Measurements from ENCODE around the gene MAP4. TPM values are rescaled to one million over a fixed set of nuclear protein-coding genes. Genes with fewer than 3 reads are reported as not detected.

Gene MAP4
- total RNA-seq, 3 donors from 2014 or later (not counting 1 experiment from before 2014, with no cell fraction given), result 74.5 to 97.1 (median 88.9) TPM

DNA sequence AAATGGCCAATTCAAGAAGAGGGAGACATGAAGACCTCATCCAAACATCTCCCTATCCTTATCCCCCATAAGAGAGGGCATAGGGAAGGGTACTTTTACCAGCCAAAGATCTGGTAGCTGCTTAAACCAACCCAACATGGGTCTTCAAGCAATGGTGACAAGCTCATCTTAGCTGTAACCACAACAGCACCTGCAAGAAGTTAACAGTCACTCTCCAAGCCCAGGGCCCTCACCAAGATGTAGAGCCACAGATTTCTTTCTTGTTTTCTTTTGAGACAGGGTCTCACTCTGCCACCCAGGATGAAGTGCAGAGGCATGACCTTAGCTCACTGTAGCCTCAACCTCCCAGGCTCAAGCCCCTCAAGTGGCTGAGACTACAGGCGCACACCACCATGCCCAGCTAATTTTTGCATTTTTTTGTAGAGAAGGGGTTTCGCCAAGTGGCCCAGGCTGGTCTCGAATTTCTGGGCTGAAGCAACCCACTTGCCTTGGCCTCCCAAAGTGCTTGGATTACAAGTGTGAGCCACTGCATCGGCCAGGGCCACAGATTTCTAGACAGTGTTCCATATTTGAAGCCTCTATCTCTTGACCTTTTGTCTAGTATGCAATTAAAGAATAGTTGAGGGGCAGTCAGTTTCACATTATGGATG lies 156.1 kb downstream of the MAP4 start:
- no peak overlapping the region for H3K4me3 ChIP-seq (ENCODE audit: low read length)
- peaks cover 18% of the 10 kb centered on the region for H3K36me3 ChIP-seq (ENCODE audit: control insufficient read depth, insufficient read depth, low read length)
- Mint-ChIP-seq H3K4me3 (no peak overlapping the region), H3K9me3 (no peaks in the 10 kb centered on the region), H3K27me3 (ENCODE audit: low read depth in 2 of 2) (no peaks in the 10 kb centered on the region), H3K27ac (no peak overlapping the region), H3K4me1 (no peaks in the 10 kb centered on the region), H3K36me3 (no peaks in the 10 kb centered on the region)
- no peaks in the 10 kb centered on the region for H3K9me3 ChIP-seq (ENCODE audit: control insufficient read depth, insufficient read depth, low read length)
- no peak for ATAC-seq
- no peak for DNase-seq
- H3K4me1 ChIP-seq (ENCODE audit: control insufficient read depth, insufficient read depth, low read length), result no peaks in the 10 kb centered on the region
- H3K27me3 ChIP-seq (ENCODE audit: control insufficient read depth, insufficient read depth, low read length), result no peaks in the 10 kb centered on the region
- intact Hi-C loops (cut with micrococcal nuclease), result no loop called here
- TF ChIP-seq, protein P1, sequence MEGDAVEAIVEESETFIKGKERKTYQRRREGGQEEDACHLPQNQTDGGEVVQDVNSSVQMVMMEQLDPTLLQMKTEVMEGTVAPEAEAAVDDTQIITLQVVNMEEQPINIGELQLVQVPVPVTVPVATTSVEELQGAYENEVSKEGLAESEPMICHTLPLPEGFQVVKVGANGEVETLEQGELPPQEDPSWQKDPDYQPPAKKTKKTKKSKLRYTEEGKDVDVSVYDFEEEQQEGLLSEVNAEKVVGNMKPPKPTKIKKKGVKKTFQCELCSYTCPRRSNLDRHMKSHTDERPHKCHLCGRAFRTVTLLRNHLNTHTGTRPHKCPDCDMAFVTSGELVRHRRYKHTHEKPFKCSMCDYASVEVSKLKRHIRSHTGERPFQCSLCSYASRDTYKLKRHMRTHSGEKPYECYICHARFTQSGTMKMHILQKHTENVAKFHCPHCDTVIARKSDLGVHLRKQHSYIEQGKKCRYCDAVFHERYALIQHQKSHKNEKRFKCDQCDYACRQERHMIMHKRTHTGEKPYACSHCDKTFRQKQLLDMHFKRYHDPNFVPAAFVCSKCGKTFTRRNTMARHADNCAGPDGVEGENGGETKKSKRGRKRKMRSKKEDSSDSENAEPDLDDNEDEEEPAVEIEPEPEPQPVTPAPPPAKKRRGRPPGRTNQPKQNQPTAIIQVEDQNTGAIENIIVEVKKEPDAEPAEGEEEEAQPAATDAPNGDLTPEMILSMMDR (IDR thresholded peaks at IDR 0.05), result no peak
- WGBS (ENCODE audit: insufficient coverage), result 95% methylated on average over 4 of the region's 4 CpGs
- no peak overlapping the region for H3K27ac ChIP-seq (ENCODE audit: low read length)

DNA sequence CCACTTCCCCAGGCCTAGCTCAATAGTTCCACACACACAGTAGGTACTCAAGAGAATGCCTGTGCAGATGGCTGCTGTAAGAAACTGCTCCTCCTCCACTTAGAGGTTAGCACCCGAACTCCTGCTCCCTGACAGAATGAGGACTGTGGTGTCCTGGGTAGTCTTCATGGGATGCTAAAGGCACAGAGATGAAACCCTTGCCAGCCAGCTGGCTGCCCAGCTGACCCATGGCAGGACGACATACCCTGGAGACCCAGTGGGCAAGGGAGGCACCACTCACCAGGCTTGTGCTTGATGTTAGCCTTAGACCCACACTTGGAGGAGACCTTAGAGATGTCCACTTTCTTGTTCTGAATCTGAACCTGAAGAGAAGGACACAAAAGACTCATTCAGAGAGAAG lies 159.1 kb downstream of the MAP4 start:
- Histone ChIP-seq H3K36me3 (ENCODE audit: control insufficient read depth, insufficient read depth, low read length) (peaks cover 25% of the 10 kb centered on the region), H3K4me1 (ENCODE audit: control insufficient read depth, insufficient read depth, low read length) (no peaks in the 10 kb centered on the region), H3K4me3 (ENCODE audit: low read length) (no peak overlapping the region), H3K9me3 (ENCODE audit: control insufficient read depth, insufficient read depth, low read length) (no peaks in the 10 kb centered on the region), H3K27me3 (ENCODE audit: control insufficient read depth, insufficient read depth, low read length) (no peaks in the 10 kb centered on the region), H3K27ac (ENCODE audit: low read length) (no peak overlapping the region)
- Mint-ChIP-seq H3K4me1 (no peaks in the 10 kb centered on the region), H3K36me3 (no peaks in the 10 kb centered on the region), H3K9me3 (no peaks in the 10 kb centered on the region), H3K4me3 (no peak overlapping the region), H3K27ac (no peak overlapping the region), H3K27me3 (ENCODE audit: low read depth in 2 of 2) (no peaks in the 10 kb centered on the region)
- ATAC-seq (no peak), DNase-seq (no peak)
- TF ChIP-seq, protein P1 (IDR thresholded peaks at IDR 0.05), result no peak
- 96% methylated on average over 2 of the region's 2 CpGs for WGBS (ENCODE audit: insufficient coverage)
- intact Hi-C loops (cut with micrococcal nuclease), result no loop called here

DNA sequence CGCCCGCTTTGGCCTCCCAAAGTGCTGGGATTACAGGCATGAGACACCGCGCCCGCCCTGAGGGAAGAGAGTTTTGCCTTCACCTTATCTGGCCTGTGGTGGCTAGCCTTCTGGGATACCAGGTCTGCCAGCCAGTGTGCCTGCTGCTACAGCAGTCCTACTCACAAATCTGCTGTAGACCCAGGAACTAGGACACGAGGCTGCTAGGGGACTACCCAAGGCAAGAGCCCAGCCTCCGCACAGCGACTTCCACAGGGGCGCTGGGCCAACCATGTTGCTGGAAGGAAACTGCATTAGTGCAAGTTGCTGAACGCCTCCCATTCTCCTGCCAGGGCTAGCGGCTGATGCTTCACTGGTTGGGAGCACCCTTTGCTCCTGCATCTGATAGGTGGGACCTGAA lies 159.5 kb downstream of the MAP4 start:
- Mint-ChIP-seq H3K36me3 (no peaks in the 10 kb centered on the region), H3K9me3 (no peaks in the 10 kb centered on the region), H3K4me3 (no peak overlapping the region), H3K4me1 (no peaks in the 10 kb centered on the region), H3K27me3 (ENCODE audit: low read depth in 2 of 2) (no peaks in the 10 kb centered on the region), H3K27ac (no peak overlapping the region)
- no peak for ATAC-seq
- Histone ChIP-seq H3K4me1 (ENCODE audit: control insufficient read depth, insufficient read depth, low read length) (no peaks in the 10 kb centered on the region), H3K27me3 (ENCODE audit: control insufficient read depth, insufficient read depth, low read length) (no peaks in the 10 kb centered on the region), H3K36me3 (ENCODE audit: control insufficient read depth, insufficient read depth, low read length) (peaks cover 30% of the 10 kb centered on the region), H3K9me3 (ENCODE audit: control insufficient read depth, insufficient read depth, low read length) (no peaks in the 10 kb centered on the region), H3K27ac (ENCODE audit: low read length) (no peak overlapping the region), H3K4me3 (ENCODE audit: low read length) (no peak overlapping the region)
- TF ChIP-seq, protein P1 (IDR thresholded peaks at IDR 0.05), result no peak
- no peak for DNase-seq
- 98% methylated on average over 11 of the region's 11 CpGs for WGBS (ENCODE audit: insufficient coverage)
- intact Hi-C loops (cut with micrococcal nuclease), result no loop called here
